Measurements from ENCODE around the gene MFN2. TPM values are rescaled to one million over a fixed set of nuclear protein-coding genes. Genes with fewer than 3 reads are reported as not detected.

MFN2 gene
- total RNA-seq, 1 experiment from 2014 or later, result 73.9 TPM

GRCh38 chr1:12057382-12057781 lies 77.1 kb downstream of the MFN2 start:
- no peaks in the 10 kb centered on the region for H3K9me3 Mint-ChIP-seq (ENCODE audit: unreplicated experiment)
- H3K4me1 ChIP-seq, result peaks cover under 1% of the 10 kb centered on the region
- no peak for DNase-seq
- no peak overlapping the region for H3K27ac Mint-ChIP-seq (ENCODE audit: unreplicated experiment)
- H3K36me3 ChIP-seq (ENCODE audit: control insufficient read depth, insufficient read depth, low read length), result no peaks in the 10 kb centered on the region
- no peak overlapping the region for H3K4me3 ChIP-seq (ENCODE audit: low read depth, low read length)
- BruUV-seq (replicated peaks), result no TSS peak
- no peaks in the 10 kb centered on the region for H3K36me3 Mint-ChIP-seq (ENCODE audit: insufficient read depth, unreplicated experiment)
- peaks cover 4% of the 10 kb centered on the region for H3K27me3 Mint-ChIP-seq (ENCODE audit: insufficient read depth, unreplicated experiment)
- no peaks in the 10 kb centered on the region for H3K27me3 ChIP-seq (replicated peaks; ENCODE audit: control insufficient read depth, insufficient read depth, low read length)
- no peak overlapping the region for H3K4me3 Mint-ChIP-seq (ENCODE audit: unreplicated experiment)
- ChIA-PET CTCF (no interaction called here), POLR2A (no interaction called here)
- intact Hi-C loops (cut with micrococcal nuclease; ENCODE audit: unreplicated experiment), result no loop called here
- H3K4me1 Mint-ChIP-seq (ENCODE audit: low read depth, unreplicated experiment), result peaks cover 6% of the 10 kb centered on the region
- no peaks in the 10 kb centered on the region for H3K9me3 ChIP-seq
- no peak for TF ChIP-seq CTCF (IDR thresholded peaks at IDR 0.05; ENCODE audit: insufficient read depth in 1 of 2, low read depth in 1 of 2, low read length in 1 of 2, severe bottlenecking in 1 of 2, unreplicated experiment in 1 of 2)

DNA sequence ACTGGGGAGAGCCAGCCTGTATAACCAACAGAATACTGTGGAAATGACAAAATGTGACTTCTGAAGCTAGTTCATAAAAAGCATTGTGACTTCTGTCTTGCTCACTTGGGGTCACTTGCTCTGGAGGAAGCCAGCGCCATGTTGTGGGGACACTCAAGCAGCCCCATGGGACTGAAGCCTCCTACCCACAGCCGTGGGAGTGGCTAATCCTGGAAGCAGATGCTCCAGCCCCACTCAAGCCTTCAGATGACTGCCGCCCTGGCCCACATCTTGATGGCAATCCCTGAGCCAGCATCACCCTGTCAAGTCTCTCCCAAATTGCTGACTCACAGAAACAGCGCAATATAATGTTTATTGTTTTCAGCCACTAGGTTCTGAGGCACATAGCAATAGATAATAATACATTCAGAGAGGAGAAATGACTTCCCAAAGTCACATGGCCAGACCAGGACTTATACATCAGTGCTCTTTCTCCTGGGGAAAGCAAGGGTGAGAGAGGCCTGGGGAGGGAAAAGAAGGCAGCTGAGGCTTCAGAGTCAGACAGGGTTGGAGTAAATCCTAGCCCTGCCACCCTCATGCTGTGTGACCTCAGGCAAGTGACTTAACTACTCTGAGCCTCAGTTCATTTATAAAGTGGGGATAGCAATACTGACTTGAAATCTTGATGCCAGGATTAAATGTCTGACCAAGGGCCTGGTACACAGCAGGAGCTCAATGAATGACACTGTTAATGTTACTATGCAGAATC lies 77.9 kb downstream of the MFN2 start:
- H3K4me1 Mint-ChIP-seq (ENCODE audit: low read depth, unreplicated experiment), result no peaks in the 10 kb centered on the region
- Histone ChIP-seq H3K9me3 (no peaks in the 10 kb centered on the region), H3K27me3 (replicated peaks; ENCODE audit: control insufficient read depth, insufficient read depth, low read length) (no peaks in the 10 kb centered on the region), H3K4me1 (no peaks in the 10 kb centered on the region), H3K4me3 (ENCODE audit: low read depth, low read length) (no peak overlapping the region), H3K36me3 (ENCODE audit: control insufficient read depth, insufficient read depth, low read length) (no peaks in the 10 kb centered on the region)
- ChIA-PET POLR2A (no interaction called here), CTCF (no interaction called here)
- H3K36me3 Mint-ChIP-seq (ENCODE audit: insufficient read depth, unreplicated experiment), result no peaks in the 10 kb centered on the region
- intact Hi-C loops (cut with micrococcal nuclease; ENCODE audit: unreplicated experiment), result no loop called here
- no peaks in the 10 kb centered on the region for H3K9me3 Mint-ChIP-seq (ENCODE audit: unreplicated experiment)
- H3K4me3 Mint-ChIP-seq (ENCODE audit: unreplicated experiment), result no peak overlapping the region
- no peak for TF ChIP-seq CTCF (IDR thresholded peaks at IDR 0.05; ENCODE audit: insufficient read depth in 1 of 2, low read depth in 1 of 2, low read length in 1 of 2, severe bottlenecking in 1 of 2, unreplicated experiment in 1 of 2)
- DNase-seq, result no peak
- no TSS peak for BruUV-seq (replicated peaks)
- H3K27me3 Mint-ChIP-seq (ENCODE audit: insufficient read depth, unreplicated experiment), result peaks cover 4% of the 10 kb centered on the region
- no peak overlapping the region for H3K27ac Mint-ChIP-seq (ENCODE audit: unreplicated experiment)

DNA sequence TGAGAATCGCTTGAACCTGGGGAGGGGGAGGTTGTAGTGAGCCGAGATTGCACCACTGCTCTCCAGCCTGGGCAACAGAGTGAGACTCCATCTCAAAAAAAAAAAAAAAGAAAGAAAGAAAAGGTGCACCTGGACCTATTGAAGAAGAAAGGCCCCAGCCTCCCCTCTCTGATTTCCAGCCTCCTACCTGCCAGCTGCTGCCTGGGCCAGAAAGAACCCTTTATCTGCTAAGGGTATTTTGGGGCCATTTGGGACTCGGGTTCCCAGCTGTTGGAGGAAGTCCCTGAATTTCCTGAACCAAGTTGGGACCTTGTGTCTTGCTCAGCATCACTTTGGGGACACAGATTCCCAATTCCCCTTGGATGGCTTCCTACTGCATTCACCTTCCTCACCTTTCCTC lies 79.0 kb downstream of the MFN2 start:
- Mint-ChIP-seq H3K9me3 (ENCODE audit: unreplicated experiment) (no peaks in the 10 kb centered on the region), H3K27me3 (ENCODE audit: insufficient read depth, unreplicated experiment) (peaks cover 4% of the 10 kb centered on the region), H3K4me3 (ENCODE audit: unreplicated experiment) (no peak overlapping the region), H3K36me3 (ENCODE audit: insufficient read depth, unreplicated experiment) (no peaks in the 10 kb centered on the region), H3K27ac (ENCODE audit: unreplicated experiment) (no peak overlapping the region), H3K4me1 (ENCODE audit: low read depth, unreplicated experiment) (no peaks in the 10 kb centered on the region)
- no peak for TF ChIP-seq CTCF (IDR thresholded peaks at IDR 0.05; ENCODE audit: insufficient read depth in 1 of 2, low read depth in 1 of 2, low read length in 1 of 2, severe bottlenecking in 1 of 2, unreplicated experiment in 1 of 2)
- Histone ChIP-seq H3K4me1 (no peaks in the 10 kb centered on the region), H3K9me3 (no peaks in the 10 kb centered on the region), H3K27me3 (replicated peaks; ENCODE audit: control insufficient read depth, insufficient read depth, low read length) (no peaks in the 10 kb centered on the region), H3K36me3 (ENCODE audit: control insufficient read depth, insufficient read depth, low read length) (no peaks in the 10 kb centered on the region), H3K4me3 (ENCODE audit: low read depth, low read length) (no peak overlapping the region)
- DNase-seq, result no peak
- POLR2A ChIA-PET, result no interaction called here
- no TSS peak for BruUV-seq (replicated peaks)
- CTCF ChIA-PET, result no interaction called here
- intact Hi-C loops (cut with micrococcal nuclease; ENCODE audit: unreplicated experiment), result no loop called here

All from Caco-2 (cell line).